WTC11 (cell line): ENCODE data around the gene KRT23.

Experiments
- ATF1 ChIP-seq: sonication (generic); formaldehyde crosslinking; IDR thresholded peaks from 2 replicates; pipeline ENCODE4 v1.8.1; 2023; ENCODE audit warnings: mild to moderate bottlenecking, moderate library complexity, missing genetic modification reagents
- MXD4 ChIP-seq: fragments of 250-450 bp; sonication (Bioruptor Pico); IDR thresholded peaks from 2 replicates; pipeline ENCODE4 v1.8.0; 2021; ENCODE audit warnings: mild to moderate bottlenecking, moderate library complexity, borderline replicate concordance

GRCh38 chr17:40958086-40958953 lies 20.9 kb upstream of the KRT23 start:
- TF ChIP-seq ATF1 (CRISPR knock-in tag) (no peak), MXD4 (no peak)
